NCI-H524 treated with DMSO at 0.1 percent for 48 hours (cell line): ENCODE results near the gene DYNC1I1.

ENCODE experiments used
- DNase-seq: peaks from one replicate; lab custom pipeline; 2025; lab: John Stamatoyannopoulos, UW

The DYNC1I1 gene

DNA sequence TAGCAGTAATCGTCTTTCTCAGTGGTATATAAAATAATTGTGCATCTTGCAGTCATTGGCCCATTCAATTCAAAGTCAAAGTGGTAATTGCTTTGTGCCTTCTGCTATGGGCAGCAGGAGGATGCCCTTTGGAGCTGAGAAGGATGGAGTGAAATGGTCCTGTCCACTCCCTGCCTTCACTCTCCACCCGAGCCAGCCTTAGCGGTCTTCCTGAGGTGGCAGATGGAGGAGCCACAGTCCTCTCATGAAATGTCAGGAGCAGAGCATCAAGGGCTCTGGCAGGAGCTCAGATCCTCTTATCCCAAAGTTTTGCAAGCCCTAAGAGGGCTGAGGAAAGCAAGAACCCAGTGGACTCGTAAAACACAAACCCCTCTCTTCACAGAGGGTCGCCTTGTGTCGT is 199.4 kb downstream of the DYNC1I1 start:
- no peak for DNase-seq

DNA sequence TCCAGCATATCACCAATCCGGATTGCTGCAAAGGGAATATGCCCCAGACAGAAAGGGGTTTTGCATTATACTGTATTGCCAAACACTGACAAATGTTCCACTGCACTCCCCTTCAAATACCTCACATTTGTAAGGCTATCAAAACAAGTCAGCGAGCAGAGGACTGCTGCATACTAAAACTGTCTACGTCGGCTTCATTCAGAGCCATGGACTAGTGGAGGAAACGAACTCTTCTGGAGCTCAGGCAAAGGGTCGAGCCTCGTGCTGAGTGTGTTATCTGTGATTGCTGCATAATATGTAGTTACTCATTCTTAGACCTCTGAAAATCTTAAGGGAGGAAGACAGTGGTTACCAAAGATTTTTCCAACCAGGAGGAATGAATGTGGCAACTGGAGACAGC is 200.2 kb downstream of the DYNC1I1 start:
- DNase-seq, result no peak

DNA sequence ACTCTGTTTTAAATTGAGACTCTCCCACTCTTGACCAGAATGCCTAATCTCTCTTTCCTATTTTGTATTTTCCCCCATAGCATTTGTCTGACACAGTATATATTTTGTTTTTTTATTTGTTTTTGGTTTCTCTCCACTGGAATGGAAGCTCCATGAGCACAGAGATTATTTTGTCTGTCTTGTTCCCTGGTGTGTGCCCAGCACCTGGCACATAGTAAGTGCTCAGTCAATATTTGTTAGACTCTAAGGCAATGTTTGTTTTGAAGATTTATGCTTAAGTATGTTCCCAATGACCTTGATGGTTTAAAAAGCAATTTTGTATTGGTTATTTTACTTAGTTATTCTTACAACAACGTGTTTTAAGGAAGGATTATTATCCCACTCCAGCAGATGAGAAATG is 201.8 kb downstream of the DYNC1I1 start:
- no peak for DNase-seq

DNA sequence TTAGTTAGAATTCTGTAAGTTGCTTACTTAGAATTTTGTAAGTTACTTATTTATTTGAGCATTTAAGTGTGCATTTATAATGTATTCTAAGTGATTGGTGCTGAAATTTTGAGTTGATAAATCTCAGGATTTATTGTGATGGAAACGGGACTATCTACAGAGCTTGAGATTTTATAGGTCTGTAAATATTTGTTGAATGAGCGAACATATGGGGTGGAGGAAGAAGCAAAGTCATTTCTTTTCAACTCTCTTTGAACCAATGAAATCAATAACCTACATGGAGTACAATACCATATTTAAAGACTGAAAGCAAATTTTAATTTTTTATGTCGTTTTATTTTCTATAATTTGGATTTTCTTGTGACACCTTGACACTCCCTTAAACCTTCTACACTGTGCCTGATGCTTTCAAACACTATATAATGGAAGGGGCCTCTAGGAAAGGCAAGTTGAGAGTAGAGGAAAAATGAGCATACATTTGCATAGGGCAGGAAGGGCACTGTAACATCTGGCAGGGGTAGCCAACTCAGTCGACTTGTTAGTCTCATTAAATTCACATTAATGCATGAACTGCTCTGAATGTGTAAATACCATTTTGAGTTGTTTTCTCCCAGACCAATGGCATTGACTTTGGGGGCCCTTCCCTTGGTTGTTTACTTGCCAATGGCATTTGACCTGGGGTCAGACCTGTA is 204.2 kb downstream of the DYNC1I1 start:
- no peak for DNase-seq

DNA sequence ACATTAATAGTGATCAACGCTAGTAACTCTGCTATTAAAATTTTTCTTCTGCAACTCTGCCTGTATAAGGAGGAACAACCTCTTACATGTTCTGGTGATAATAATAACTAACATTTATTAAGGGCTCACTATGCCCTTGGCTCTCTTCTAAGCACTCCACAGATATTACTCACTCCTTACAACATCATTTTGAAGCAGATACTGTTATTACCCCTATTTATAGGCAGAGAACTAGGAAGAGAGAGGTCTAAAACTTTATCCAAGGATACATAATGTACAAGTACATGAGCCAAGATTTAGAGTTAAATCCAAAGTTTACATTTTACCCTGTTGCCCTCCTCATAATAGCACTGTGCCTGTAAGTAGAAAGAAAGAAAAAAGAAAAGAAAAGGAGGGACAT is 205.6 kb downstream of the DYNC1I1 start:
- DNase-seq, result no peak

DNA sequence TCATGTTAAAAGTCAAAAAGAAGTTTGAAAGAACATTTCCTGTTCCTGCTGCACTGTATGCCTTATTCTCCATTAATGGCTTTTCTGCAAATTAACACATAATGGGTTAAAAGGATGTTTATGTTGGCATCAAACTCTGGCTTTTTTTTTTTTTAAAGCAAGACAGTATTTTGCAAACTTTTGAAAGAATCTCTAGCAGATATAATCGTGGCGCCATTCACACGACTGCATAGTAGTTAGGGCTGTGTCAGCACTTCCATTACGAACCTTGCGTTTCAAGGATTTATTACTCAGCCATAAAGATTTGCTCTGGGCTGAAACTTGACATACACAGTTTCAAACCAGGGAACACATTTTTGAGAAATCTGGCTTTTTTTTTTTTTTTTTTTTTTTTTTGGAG is 207.8 kb downstream of the DYNC1I1 start:
- no peak for DNase-seq

DNA sequence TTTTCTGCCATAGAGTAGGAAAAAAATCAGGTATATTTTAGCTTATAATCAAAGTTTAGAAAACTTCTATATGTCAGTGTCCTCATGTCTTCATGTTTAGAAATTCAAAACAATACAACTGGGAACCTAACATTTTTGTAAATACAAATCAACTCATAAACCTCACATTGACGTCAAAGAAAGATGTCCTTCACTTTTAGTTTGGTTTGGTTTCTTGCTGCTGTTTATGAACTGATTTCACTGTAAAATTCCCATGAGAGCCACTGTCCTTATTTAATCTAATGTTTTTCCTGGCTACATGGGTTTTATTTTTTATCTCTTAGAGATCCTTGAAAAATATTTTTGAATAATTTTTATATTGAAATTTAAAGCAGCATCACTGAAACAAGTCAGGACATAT is 208.4 kb downstream of the DYNC1I1 start:
- DNase-seq, result no peak

DNA sequence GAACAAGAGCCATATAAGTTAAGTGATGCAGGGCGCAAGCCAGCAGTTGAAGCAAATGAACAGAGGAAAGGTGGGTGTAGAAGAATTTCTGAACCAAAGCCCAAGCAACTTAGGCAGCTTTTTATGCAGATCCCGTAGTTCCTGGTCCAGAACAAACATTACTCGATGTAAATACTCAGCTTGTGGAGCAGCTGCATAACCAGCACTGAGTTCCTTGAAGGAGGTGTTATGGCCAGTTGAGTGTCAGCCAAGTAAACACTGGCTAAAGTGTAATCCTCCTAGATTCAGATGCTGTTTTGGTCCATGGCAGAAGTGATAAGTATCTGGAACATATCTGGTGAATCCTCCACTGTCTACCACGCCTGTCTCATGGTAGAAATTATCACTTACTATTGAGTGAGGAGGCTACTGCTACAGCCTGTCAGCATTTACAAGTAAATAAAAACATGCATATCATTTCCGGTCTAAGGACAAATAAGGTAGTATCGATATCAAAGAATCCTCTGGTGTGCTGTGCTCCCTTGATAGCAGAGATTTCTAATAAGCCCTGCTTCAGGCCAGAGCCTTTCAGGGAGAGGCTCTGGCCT is 213.9 kb downstream of the DYNC1I1 start:
- no peak for DNase-seq

DNA sequence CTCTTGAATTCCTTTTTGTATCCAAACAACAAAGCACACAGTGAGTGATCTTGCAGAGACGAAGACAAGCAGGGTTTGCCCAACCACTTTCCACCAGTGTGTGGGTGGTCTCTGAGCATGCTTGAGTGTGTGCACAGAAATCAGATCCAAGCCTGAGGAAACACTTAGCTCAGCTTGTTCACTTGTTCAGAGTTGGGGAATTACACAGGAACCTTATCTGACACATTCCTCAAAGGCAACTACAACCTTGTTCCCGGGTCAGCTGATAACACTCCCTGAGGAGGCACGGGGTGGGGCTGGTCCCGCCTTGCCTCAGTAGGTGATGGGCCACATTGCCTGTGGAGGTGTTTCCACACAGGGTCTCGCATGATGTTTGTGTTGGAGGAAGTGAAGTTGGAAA is 216.9 kb downstream of the DYNC1I1 start:
- no peak for DNase-seq

DNA sequence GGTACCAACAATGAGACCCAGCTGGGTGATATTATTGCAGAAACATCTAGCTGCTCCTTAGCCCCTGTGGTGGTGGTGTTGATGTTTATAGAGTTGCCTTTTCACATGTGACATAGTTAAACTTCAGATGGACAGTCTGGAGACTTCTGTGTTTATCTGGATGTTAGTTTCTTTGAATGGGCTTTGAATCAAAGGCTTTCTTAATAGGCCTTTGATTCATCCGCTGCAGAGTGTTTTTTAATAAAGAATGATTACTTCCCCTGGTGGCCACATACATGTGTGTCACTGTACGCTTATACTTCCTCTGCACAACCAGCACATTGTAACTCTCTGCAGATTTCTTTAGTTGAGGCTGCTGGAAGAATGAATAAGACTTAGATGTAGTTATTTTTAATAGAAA is 221.0 kb downstream of the DYNC1I1 start:
- no peak for DNase-seq

DNA sequence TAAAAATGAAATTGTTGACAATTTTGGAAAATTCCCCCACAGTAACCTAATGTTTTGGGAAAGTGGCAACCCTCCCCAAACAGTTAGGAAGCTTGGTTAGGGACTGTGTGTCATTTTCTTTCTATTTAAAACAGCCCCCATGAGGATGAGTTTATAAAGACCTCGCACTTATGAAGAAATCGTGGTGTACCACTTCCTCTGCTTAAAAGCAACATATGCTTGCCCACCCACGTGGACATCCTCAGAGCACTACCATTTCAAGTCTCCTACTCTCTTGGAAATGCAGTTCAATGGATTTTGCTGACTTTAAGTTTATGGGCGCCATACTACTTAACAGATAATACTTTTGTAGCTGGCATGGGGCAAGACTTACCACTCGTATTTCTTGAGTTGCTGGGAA is 223.8 kb downstream of the DYNC1I1 start:
- no peak for DNase-seq

DNA sequence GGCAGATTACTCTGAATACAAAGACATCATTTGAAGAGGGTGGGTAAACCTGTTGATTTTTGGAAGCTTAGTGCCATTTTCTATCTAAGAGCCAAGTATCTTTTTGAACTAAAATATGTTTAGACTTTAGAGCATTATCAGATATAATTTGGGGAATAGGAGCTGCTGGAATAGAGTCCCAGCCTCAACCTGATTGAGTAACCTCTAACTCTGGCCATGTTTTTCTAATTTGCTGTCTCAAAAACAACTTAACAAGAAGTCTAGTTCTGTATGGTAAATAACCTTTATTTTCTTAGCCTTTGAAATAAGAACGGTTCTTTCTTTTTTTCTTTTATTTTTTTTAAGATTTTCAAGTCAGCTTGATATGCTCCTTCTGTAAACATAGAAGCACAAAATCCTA is 224.5 kb downstream of the DYNC1I1 start:
- no peak for DNase-seq

DNA sequence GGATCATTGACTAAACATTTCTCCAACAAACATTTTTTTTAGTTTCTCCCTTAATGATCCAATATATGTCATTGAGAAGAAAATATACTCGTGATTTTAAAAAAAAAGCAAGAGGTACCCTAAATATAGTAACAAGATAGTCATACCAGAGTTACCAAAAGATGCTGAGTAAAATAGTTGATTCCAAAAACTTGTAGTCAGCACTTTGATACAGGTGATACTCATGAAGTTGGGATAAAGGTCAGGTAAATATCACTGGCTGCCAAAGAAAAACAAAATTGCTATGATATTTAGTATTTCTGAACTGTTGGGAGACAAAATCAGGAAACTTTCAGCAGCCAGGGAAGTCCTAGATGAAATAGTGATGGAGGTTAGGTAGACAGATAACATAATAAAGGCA is 225.3 kb downstream of the DYNC1I1 start:
- no peak for DNase-seq

DNA sequence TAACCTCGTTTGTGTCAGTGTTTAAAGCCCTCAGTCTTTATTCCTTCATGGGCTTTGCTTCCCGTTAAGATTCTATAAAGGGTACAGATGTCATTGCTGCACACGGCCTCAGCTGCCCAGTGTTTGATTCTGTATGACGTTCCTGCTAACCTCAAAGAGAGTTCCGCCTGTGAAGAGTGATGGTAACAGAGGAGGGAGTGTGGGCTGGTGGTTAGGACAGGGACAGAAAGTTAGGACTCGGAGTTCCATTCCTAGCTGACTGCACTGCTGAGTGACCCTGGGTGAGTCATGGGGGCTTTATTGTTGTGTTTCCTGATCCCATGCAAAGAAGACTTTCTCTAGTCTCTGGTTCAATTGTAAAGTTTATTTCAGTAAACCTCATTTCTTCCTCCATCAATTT is 227.1 kb downstream of the DYNC1I1 start:
- no peak for DNase-seq

DNA sequence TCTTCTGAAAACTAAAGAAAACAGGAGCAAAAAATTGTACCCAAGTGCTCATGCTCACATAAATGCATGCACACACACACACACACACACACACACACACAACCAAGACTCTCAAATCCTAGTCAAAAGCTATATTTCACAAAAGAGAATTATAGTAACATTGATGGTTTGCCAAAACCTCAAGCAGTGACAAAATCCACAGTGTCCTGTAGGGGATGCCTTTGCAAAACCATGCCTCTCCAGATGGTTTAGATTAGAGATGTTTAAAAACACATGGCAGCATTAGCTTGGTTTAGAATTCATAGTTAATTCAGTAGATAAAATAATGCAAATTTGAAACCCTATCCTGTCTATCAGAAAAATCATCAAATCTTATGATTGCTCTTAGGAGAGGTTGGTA is 232.2 kb downstream of the DYNC1I1 start:
- DNase-seq, result peak; percentile 31

DNA sequence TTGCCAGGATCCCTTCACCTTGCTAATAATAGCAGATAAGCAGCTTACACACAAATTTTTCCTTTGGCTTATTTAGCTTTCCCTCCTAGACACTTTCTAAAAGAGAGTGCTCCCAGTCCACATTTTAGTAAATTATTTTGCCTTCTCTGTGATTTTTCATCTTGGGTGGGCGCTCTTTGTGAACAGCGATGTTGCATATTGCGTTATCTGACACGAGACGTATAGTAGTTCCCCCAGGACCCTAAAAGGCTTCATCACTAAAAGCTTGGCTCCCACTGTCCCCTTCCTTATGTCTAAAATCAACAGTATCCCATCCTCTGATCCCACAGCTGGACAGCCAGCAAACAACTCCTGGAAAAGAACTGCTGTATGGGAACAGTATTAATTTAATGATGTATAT is 232.9 kb downstream of the DYNC1I1 start:
- DNase-seq, result no peak

DNA sequence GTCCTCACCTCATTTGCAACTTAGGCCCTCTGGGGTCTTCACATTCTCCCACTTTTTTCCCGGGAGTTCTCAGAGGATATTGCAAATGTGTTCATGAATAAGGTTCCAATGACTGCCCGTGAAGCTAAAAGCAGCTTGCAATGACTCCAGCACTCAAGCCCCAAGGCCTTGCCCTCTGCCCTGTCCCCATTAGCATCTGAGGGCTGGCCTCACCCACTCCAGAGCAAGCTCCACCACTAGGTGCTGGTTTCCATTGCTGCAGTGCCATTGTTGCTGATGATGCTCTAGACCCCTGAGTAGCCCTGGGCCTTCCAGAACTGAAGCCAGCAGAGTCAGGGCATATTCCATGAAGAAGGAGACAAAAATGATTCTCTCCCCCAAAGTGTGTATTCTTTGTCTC is 236.8 kb downstream of the DYNC1I1 start:
- no peak for DNase-seq

DNA sequence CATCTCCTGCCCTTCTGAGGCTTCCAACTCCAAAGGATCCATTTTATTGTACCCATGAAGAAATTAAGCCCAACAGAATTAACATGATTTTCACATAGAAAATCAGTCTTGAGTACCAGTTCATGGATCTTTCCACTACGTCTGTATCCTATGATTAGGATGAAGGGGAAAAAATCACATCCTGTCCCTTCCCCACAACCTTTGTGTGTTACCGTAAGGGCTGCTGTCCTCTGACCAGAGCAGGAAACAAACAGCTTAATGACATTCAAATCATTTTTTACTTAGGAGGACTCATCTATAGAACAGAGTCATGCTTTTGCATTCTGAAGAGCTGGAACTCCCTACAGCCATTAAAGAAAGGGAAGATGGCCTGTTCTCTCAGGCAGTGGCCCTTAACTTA is 241.5 kb downstream of the DYNC1I1 start:
- DNase-seq, result no peak

DNA sequence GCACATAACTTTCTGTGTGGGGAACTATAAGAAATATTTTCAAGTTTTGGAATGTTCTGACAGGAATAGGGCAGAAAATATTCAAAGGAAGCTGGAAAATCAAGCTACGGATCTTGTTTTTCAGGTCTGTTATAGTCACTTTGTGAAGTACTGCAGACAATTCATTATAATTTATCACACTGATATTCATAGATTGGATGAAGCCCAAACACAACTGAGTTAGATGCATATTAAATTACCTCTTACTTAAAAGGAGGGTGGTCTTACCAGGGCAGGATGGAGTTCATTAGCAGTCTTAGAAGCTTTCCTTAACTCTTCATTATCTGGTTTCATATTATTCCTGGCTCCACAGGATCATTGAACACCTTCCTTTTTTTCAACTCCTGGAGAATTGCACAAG is 242.3 kb downstream of the DYNC1I1 start:
- no peak for DNase-seq

DNA sequence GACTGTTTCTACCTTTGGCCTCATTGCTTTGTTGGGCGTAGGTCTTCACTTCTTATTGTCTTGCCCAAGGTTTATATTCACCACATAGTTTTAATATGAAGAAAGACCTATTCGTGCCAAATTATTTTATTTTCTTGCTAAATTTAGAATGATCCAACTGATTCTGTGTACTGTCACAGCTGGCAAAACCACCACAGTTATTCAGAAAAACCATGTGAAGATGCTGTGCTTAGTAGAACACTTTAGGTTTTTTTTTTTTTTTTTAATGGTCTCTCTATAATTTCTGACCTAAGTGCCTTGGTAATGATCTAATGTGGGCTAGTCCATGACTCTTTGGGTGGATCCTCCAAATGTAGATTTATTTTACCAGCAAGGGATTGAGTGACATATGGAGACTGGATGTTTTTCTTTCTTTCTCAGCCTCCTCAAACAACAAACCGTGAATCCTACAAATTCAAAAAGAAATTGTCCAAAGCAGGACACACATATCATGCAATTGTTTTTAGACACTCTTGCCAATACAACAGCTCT is 243.8 kb downstream of the DYNC1I1 start:
- no peak for DNase-seq

DNA sequence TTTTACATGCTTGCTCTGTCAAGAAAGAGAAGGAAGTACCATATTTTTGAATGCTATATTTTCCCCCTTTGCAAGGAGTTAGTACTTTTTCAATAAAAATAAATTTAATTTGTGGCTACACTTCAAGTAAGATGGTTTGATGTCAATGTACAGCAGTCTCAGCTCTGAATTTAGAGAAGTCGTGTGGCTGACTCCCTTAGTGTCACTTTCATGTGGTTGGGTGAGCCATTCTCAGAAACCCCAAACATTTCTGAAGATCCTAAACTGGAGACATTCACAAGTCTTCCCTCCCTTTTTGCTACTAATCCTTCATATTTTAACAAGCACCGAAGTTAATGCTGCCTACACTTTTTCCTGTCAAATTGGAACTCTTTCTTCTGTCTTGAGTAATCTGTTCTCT is 244.4 kb downstream of the DYNC1I1 start:
- no peak for DNase-seq

DNA sequence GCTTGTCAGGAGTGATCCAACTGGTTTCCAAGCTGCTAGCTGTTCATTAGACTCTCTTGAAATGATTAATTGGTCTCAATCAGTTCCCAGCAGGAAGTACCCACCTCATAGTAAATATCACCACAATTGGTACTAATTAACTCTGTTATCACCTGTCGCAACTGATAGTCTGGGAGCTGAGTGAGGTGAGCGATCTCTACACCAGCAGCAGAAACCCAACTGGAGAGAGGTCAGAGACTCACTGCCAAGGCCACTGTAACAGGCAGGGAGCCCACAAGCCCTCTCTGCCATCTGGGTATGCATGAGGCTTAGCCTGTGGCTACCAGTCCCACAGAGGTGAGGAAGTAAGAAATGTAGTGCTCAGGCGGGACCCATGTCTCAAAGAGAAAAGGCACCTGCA is 245.5 kb downstream of the DYNC1I1 start:
- no peak for DNase-seq

DNA sequence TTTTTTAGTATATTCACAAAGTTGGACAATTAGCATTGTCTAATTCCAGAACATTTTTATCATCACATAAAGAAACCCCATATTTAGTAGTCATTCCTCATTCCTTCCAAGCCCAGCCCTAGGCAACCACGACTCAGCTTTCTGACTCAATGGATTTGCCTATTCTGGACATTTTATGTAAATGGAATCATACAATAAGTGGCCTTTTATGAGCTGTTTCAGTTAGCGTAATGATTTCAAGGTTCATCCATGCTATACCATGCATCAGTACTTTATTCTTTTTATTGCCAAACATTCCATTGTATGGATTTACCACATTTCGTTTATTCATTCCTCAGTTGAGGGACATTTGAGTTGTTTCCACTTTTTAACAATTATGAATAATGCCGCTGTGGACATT is 249.2 kb downstream of the DYNC1I1 start:
- DNase-seq, result no peak

DNA sequence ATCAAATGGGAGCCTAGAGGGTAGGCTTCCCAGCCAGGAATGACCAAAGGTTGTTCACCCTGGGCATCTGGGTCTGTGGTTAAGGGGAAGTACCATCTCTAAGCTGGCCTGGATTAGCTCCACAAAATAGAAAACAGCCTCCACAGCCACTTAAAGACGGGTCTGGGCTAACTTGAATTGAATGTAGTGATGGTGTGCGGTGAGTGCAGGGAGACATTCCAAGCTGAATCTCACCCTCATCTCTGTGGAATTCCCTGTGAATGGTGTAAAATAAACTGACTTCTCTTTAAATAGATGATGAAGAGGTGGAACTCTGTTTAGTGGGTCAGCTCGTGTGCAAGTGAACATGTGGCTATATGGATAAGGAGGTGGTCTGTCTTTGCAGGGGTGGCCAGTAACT is 251.0 kb downstream of the DYNC1I1 start:
- peak; percentile 81 for DNase-seq
